Central memory CD8-positive, alpha-beta T cell (primary cell): ENCODE measurements around the gene NAA16.
"Not testable (repeated sequence)": the region's sequence is repeated elsewhere in the genome, so short reads cannot be mapped to it uniquely, and the experiment has no call there.

ENCODE experiments used
- ATAC-seq: fragments of 150-1000 bp; cut with Tn5 transposase; replicated peaks from 2 replicates; pipeline ENCODE4 v1.10.0; 2022; ENCODE audit warnings: mild to moderate bottlenecking, moderate FRiP score, moderate number of reproducible peaks; ENCODE audit not compliant: poor library complexity, severe bottlenecking; ENCODE audit errors: extremely low read depth
- DNase-seq, 2 donors: peaks; one replicate each; pipeline ENCODE4 v3.0.0; 2021; ENCODE audit warnings: low spot score in 2 of 2
- H3K27ac Mint-ChIP-seq: one replicate; pipeline ENCODE4 v1.8.0; 2022; ENCODE audit warnings: low read depth, mild to moderate bottlenecking, moderate library complexity, mixed read lengths
- H3K27me3 Mint-ChIP-seq: one replicate; pipeline ENCODE4 v1.8.0; 2022; ENCODE audit warnings: mixed read lengths
- H3K36me3 Mint-ChIP-seq: one replicate; pipeline ENCODE4 v1.8.0; 2022; ENCODE audit warnings: mild to moderate bottlenecking, moderate library complexity, mixed read lengths; ENCODE audit not compliant: insufficient read depth
- H3K4me1 Mint-ChIP-seq: one replicate; pipeline ENCODE4 v1.8.0; 2022; ENCODE audit warnings: mixed read lengths
- H3K4me3 Mint-ChIP-seq: one replicate; pipeline ENCODE4 v1.8.0; 2022; ENCODE audit warnings: mild to moderate bottlenecking, moderate library complexity, mixed read lengths
- H3K9me3 Mint-ChIP-seq: one replicate; pipeline ENCODE4 v1.8.0; 2022; ENCODE audit warnings: mixed read lengths

The NAA16 gene

DNA sequence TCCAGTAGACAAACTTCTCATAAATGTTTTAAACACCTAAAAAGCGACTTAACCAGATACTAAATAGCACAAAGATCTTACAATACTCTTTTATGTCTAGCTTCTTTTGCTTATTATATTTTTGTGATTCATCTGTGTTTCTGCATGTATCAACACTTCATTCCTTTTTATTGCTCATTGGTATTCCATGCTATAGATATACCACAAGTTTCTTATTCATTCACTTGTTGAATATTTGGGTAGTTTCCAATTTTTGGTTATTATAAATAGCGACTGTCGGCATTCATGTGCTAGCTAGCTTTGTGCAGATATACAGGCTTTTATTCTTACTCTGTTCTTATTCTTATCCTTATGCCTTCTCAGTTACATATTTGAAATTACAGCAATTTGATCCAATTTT, 96.3 kb downstream of the NAA16 start:
- no peaks in the 10 kb centered on the region for H3K4me1 Mint-ChIP-seq
- ATAC-seq (no peak), DNase-seq (no peak)
- no peaks in the 10 kb centered on the region for H3K27me3 Mint-ChIP-seq
- no peak overlapping the region for H3K4me3 Mint-ChIP-seq
- H3K9me3 Mint-ChIP-seq: no peaks in the 10 kb centered on the region
- H3K36me3 Mint-ChIP-seq: no peaks in the 10 kb centered on the region
- no peak overlapping the region for H3K27ac Mint-ChIP-seq

DNA sequence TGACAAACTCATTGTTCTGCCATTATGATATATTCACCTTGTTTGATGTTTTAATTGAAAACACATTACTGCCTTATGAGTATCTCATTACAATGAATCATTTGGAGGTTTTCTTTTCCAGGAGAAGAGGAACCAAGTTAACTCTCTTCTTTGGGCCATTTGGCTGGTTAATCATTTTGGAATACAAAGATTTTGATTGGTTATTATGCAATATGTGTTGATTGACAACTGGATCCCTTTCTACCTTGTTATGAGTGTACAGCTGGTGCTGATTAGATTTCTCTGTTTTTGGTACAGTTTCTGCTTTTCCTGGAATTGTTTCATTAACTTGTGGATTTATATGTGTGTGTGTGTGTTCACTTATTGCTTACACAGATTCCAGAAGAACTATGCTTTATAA, 97.1 kb downstream of the NAA16 start:
- Mint-ChIP-seq H3K27ac (no peak overlapping the region), H3K9me3 (no peaks in the 10 kb centered on the region), H3K4me3 (no peak overlapping the region), H3K36me3 (no peaks in the 10 kb centered on the region), H3K27me3 (no peaks in the 10 kb centered on the region), H3K4me1 (no peaks in the 10 kb centered on the region)
- no peak for ATAC-seq
- DNase-seq: no peak

DNA sequence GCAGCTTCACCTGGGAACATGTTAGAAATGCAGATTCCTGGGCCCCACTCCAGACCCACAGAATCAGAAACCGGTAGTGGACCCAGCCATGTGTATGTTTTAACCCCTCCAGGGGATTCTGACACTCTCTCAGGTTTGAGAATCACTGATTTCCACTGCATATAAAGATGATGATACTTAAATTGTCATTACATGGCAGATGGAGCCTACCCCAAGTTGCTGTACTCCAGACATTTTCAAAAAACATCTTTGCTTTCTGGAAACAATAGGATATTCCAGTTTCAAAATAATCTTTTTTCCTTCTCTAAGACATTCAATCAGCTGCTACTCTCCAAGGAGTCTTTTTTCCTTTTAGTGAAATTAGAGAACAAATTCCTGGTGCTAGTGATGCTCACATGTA, 97.7 kb downstream of the NAA16 start:
- H3K27ac Mint-ChIP-seq: no peak overlapping the region
- no peaks in the 10 kb centered on the region for H3K27me3 Mint-ChIP-seq
- no peaks in the 10 kb centered on the region for H3K9me3 Mint-ChIP-seq
- ATAC-seq (no peak), DNase-seq (no peak)
- H3K4me1 Mint-ChIP-seq: no peaks in the 10 kb centered on the region
- H3K4me3 Mint-ChIP-seq: no peak overlapping the region
- no peaks in the 10 kb centered on the region for H3K36me3 Mint-ChIP-seq

DNA sequence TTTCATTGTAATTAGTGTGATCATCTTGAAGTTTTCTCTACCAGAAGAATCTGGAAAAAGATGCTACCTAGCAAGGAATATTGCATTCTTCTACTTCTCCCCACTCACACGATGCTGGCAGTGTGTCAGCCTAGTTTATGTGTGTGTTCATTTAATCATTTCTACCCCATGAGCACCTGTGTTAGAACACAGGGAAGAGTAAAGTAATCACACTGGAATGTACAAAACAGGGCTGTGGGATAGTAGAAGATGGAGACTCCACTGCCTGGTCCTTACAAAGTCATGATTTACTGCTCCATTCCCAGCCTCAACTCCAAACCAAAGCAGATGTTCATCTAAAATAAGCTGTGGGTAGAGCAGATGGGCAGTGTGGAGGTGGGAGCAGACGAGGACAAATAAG, 98.5 kb downstream of the NAA16 start:
- no peaks in the 10 kb centered on the region for H3K27me3 Mint-ChIP-seq
- H3K27ac Mint-ChIP-seq: no peak overlapping the region
- no peak for DNase-seq
- no peaks in the 10 kb centered on the region for H3K4me1 Mint-ChIP-seq
- H3K9me3 Mint-ChIP-seq: no peaks in the 10 kb centered on the region
- no peak for ATAC-seq
- H3K36me3 Mint-ChIP-seq: no peaks in the 10 kb centered on the region
- no peak overlapping the region for H3K4me3 Mint-ChIP-seq

DNA sequence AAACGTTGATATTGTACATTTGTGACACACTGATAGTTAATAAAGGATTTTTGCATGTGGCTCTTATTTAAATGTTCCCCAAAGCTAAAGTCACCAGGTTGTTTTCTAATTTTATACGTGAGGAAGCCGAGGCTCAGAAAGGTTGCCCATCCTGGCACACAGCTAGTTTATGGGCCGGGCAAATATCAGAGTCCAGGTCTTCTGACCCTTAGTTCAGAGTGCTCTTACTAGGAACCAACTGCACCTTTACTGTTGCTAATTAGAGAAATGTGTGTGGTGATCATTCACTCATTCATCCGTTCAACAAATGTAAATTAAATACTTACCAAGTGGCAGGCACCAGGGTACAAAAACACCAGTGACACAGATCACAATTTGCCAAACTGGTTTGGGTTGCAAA, 100.0 kb downstream of the NAA16 start:
- Mint-ChIP-seq H3K27ac (no peak overlapping the region), H3K36me3 (no peaks in the 10 kb centered on the region), H3K4me1 (no peaks in the 10 kb centered on the region), H3K27me3 (no peaks in the 10 kb centered on the region), H3K9me3 (no peaks in the 10 kb centered on the region), H3K4me3 (no peak overlapping the region)
- DNase-seq (no peak), ATAC-seq (no peak)

DNA sequence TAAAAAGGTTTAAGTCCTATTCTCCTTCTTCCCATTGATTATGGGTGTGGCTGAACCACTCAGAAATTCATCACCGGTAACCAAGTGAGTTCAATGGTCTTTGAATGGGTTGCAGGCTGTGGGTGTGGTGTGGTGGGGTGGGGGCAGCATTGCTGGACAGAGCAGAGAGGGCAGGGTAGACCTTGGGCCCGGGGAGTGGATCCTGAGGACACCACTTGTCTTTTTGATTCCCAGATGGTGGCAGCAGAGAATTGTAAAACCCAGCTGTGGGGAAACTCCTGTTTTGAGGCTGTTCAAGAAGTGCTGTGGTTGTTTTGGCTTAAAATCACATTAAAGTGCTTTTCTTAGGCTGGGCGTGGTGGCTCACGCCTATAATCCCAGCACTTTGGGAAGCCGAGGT, 100.5 kb downstream of the NAA16 start:
- no peaks in the 10 kb centered on the region for H3K9me3 Mint-ChIP-seq
- no peak for ATAC-seq
- H3K4me1 Mint-ChIP-seq: no peaks in the 10 kb centered on the region
- no peak overlapping the region for H3K4me3 Mint-ChIP-seq
- DNase-seq: no peak
- no peaks in the 10 kb centered on the region for H3K36me3 Mint-ChIP-seq
- no peak overlapping the region for H3K27ac Mint-ChIP-seq
- H3K27me3 Mint-ChIP-seq: no peaks in the 10 kb centered on the region

DNA sequence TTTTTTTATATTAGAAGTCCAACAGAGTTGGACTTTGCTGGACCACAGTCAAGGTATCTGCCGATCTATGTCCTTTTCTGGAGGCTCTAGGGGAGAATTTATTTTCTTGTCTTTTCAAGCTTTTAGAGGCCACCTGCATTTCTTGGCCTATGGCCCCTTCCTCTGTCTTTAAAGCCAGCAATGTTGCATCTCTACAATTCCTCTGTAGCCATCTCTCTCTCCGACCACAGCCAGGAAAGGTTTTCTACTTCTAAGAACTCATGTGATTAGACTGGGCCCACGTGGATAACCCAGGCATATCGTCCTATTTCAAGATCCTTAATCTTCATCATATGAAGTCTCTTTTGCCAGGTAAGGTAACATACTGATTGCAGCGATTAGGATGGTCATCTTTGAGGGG, 102.8 kb downstream of the NAA16 start:
- no peak for ATAC-seq
- Mint-ChIP-seq H3K4me3 (no peak overlapping the region), H3K4me1 (no peaks in the 10 kb centered on the region), H3K27ac (no peak overlapping the region), H3K36me3 (no peaks in the 10 kb centered on the region), H3K27me3 (no peaks in the 10 kb centered on the region), H3K9me3 (no peaks in the 10 kb centered on the region)
- no peak for DNase-seq

DNA sequence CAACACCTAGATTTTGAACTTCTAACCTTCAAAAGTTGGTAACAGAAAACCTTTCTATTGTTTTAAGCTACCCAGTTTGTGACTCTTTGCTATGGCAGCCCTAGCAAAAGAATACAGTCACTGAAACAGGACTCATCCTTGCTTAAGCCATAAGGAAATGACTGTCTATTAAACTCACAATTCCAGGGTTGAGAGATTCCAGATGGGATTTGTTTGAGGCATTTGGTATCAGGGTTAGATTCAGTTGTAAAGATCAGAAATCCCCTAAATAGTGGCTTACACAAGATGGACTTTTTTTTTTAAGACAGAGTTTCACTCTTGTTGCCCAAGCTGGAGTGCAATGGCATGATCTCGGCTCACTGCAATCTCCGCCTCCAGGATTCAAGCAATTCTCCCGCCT, 105.2 kb downstream of the NAA16 start:
- H3K9me3 Mint-ChIP-seq: no peaks in the 10 kb centered on the region
- H3K27ac Mint-ChIP-seq: no peak overlapping the region
- DNase-seq: no peak
- H3K4me3 Mint-ChIP-seq: no peak overlapping the region
- H3K36me3 Mint-ChIP-seq: no peaks in the 10 kb centered on the region
- no peak for ATAC-seq
- no peaks in the 10 kb centered on the region for H3K4me1 Mint-ChIP-seq
- no peaks in the 10 kb centered on the region for H3K27me3 Mint-ChIP-seq

DNA sequence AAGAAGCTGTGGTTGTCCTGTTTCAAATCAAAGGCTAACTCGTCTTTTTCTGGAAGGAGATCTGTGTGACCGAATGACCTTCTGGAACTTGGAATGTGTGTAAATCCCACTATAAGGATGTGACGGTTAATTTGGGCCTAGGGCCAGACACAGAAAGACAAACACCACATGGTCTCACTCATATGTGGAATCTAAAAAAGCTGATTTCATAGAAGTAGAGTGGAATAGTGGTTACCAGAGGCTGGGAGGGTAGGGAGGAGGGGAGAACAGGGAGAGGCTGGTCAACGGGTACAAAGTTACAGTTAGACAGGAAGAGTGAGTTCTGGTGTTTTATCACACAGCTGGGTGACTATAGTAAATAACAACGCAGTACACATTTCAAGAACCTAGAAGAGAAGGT, 107.0 kb downstream of the NAA16 start:
- DNase-seq (no peak), ATAC-seq (no peak)
- Mint-ChIP-seq H3K27ac (no peak overlapping the region), H3K9me3 (no peaks in the 10 kb centered on the region), H3K4me3 (no peak overlapping the region), H3K4me1 (no peaks in the 10 kb centered on the region), H3K36me3 (no peaks in the 10 kb centered on the region), H3K27me3 (no peaks in the 10 kb centered on the region)

DNA sequence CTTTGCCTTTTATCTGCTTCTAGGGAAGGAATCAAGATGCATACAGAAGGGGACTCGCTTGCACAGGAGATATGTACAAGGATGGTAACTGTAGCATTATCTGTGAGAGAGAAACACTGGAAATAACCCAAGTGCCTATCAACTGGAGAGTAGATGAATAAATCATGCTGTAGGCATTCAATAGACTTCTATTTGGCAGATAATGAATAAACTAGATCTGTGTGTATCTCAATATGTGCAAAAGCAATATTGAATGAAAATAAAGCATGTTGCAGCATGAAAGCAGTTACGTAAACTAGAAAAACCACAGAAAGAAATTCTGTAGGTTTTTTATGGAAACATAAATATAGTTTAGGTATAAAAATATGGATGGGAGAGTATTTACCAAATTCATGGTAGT, 107.7 kb downstream of the NAA16 start:
- Mint-ChIP-seq H3K9me3 (no peaks in the 10 kb centered on the region), H3K36me3 (no peaks in the 10 kb centered on the region), H3K27me3 (no peaks in the 10 kb centered on the region), H3K4me1 (no peaks in the 10 kb centered on the region), H3K27ac (no peak overlapping the region), H3K4me3 (no peak overlapping the region)
- ATAC-seq (no peak), DNase-seq (no peak)

DNA sequence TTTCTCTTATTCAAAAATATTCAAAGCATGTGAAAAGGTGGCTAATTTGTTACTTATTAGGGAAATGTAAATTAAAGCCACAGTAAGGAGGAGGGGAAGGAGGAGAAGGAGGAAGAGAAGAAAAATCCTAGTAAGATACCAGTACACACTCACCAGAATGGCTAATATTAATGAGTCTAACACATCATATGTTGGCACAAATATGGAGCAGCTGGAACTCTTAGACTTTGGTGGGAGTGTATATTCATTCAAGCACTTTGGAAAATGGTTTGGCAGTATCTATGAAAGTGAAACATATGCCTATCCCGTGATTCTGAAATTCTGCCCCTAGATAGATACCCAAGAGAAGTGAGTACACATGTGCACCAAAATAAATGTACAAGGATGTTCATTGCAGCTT, 108.1 kb downstream of the NAA16 start:
- ATAC-seq (no peak), DNase-seq (no peak)
- no peak overlapping the region for H3K4me3 Mint-ChIP-seq
- H3K36me3 Mint-ChIP-seq: no peaks in the 10 kb centered on the region
- H3K27ac Mint-ChIP-seq: no peak overlapping the region
- no peaks in the 10 kb centered on the region for H3K4me1 Mint-ChIP-seq
- no peaks in the 10 kb centered on the region for H3K27me3 Mint-ChIP-seq
- no peaks in the 10 kb centered on the region for H3K9me3 Mint-ChIP-seq

DNA sequence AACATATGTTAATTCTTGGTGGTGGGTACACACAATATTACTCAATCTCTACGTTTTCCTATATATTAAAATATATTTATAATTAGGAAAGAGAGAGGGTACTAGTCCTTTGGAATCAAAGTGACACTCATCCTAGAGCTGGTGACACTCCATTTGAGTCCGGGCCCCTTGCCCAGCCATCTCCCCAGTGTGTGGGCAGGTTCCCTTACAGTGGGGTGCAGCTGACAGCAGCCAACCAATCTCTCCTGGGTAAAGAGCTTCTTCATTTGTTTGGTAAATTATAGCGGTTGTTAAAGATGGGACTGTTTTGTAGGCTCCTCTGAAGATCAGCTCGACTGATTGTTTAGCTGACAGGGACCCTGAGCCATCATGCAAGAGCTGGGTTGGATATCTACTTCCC, 109.1 kb downstream of the NAA16 start:
- Mint-ChIP-seq H3K27ac (no peak overlapping the region), H3K4me1 (no peaks in the 10 kb centered on the region), H3K36me3 (peaks cover under 1% of the 10 kb centered on the region), H3K4me3 (no peak overlapping the region), H3K27me3 (peaks cover 3% of the 10 kb centered on the region), H3K9me3 (no peaks in the 10 kb centered on the region)
- DNase-seq (no peak), ATAC-seq (no peak)

DNA sequence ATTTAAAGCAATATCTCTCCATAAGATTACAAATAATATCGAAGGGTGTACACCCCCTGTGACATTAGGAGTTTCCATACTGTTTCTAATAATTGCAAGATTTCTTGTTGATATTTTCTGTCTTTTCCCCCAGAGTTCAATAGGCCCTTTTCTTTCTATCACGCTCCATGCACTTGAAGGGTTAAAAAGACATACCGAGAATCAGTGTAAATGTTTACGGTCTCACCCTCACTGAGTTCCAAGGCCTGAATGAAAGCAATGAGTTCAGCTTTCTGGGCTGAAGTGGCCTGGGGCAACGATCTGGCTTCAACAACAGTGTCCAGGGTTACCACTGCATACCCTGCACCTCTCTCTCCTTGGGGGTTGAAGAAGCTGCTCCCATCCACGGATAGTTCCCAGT, 110.3 kb downstream of the NAA16 start:
- H3K9me3 Mint-ChIP-seq, H3K4me1 Mint-ChIP-seq, H3K4me3 Mint-ChIP-seq, DNase-seq, H3K36me3 Mint-ChIP-seq, ATAC-seq, H3K27ac Mint-ChIP-seq: not testable (repeated sequence)
- H3K27me3 Mint-ChIP-seq: peaks cover 15% of the 10 kb centered on the region

DNA sequence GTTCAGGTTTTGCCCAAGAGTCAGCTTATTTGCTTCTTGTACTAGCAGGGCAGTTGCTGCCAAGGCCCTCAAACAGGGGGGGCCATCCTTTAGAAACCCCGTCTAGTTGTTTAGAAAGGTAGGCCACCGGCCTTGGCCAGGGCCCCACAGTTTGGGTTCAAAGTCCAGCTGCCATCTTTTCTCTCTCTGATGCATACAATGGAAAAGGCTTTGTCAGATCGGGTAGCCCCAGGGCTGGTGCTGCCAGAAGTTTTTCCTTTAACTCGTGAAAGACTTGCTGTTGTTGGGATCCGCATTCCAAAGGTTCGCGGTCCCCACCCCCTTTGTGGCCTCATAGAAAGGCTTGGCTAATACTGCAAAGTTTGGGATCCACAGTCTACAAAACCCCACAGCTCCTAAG, 110.9 kb downstream of the NAA16 start:
- peaks cover 15% of the 10 kb centered on the region for H3K27me3 Mint-ChIP-seq
- not testable (repeated sequence) for H3K27ac Mint-ChIP-seq, H3K4me3 Mint-ChIP-seq, ATAC-seq, H3K9me3 Mint-ChIP-seq, H3K36me3 Mint-ChIP-seq, H3K4me1 Mint-ChIP-seq, DNase-seq
